ENCODE results near the gene SPO11. TPM values are rescaled to one million over a fixed set of nuclear protein-coding genes. Genes with fewer than 3 reads are reported as not detected.
"Not testable (repeated sequence)": the region's sequence is repeated elsewhere in the genome, so short reads cannot be mapped to it uniquely, and the experiment has no call there.

The SPO11 gene
- total RNA-seq, 2 donors from 2014 or later = 2.6 TPM; not detected in 1

DNA sequence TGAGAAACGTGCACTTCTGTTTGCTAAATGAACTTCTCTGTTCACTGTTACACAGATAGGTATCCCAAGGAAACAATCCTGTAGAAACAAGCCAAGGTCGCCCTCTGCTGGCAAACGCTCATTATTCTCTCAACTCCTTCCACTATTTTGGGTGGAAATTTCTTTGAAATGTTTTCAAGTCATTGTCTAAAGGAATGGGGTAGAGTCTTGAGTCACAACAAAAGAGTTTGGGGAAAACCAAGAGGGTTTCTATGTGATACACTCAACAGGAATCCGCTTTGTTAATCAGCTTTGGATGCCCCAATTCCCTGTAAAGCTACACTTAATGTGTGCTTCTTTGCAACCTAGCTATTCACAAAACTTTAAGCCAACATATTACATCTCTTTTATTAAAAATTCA is 16.9 kb downstream of the SPO11 start:
- H3K9me3 ChIP-seq = no peaks in the 10 kb centered on the region
- TF ChIP-seq, protein P1, sequence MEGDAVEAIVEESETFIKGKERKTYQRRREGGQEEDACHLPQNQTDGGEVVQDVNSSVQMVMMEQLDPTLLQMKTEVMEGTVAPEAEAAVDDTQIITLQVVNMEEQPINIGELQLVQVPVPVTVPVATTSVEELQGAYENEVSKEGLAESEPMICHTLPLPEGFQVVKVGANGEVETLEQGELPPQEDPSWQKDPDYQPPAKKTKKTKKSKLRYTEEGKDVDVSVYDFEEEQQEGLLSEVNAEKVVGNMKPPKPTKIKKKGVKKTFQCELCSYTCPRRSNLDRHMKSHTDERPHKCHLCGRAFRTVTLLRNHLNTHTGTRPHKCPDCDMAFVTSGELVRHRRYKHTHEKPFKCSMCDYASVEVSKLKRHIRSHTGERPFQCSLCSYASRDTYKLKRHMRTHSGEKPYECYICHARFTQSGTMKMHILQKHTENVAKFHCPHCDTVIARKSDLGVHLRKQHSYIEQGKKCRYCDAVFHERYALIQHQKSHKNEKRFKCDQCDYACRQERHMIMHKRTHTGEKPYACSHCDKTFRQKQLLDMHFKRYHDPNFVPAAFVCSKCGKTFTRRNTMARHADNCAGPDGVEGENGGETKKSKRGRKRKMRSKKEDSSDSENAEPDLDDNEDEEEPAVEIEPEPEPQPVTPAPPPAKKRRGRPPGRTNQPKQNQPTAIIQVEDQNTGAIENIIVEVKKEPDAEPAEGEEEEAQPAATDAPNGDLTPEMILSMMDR (IDR thresholded peaks at IDR 0.05) = peak; percentile 23 to 82 (median 72)
- TF ChIP-seq POLR2AphosphoS5 (IDR thresholded peaks at IDR 0.05) (peak; percentile 30), POLR2A (IDR thresholded peaks at IDR 0.05) (no peak)
- no peak overlapping the region for H3K4me3 ChIP-seq
- H3K4me1 ChIP-seq (replicated peaks) = no peaks in the 10 kb centered on the region
- H3K27me3 ChIP-seq (replicated peaks; ENCODE audit: insufficient read depth) = no peaks in the 10 kb centered on the region
- under 1% methylated on average over 4 of the region's 4 CpGs for WGBS
- intact Hi-C loops (cut with DNase I) = loop anchor here (2.0 to 5.0 kb wide), 2 partner anchors 258 to 794 kb away; no protein-coding TSS in a partner anchor
- H3K27ac ChIP-seq = no peak overlapping the region
- no peaks in the 10 kb centered on the region for H3K36me3 ChIP-seq
- peak; percentile 73 for DNase-seq (ENCODE audit: low spot score)

DNA sequence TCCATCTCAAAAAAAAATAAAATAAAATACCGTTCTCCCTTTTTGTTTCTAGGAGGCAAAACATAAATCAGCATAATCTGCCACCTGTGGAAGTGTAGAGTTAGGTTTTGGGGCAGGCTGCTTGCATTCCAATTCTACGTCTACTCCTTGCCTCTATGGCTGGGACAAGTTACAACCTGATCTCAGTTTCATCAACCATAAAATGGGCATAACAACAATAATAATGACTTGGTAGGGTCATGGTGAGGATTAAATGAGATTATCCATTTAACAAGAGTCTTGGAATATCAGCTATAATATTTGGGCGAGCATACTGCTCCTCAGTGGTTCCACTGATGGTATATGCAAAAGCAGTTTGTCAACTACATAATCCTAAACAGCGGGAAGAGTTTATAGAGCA is 17.8 kb downstream of the SPO11 start:
- intact Hi-C loops (cut with DNase I) = loop anchor here (2.0 to 5.0 kb wide), 2 partner anchors 259 to 795 kb away; no protein-coding TSS in a partner anchor
- H3K27ac ChIP-seq = no peak overlapping the region
- no peaks in the 10 kb centered on the region for H3K9me3 ChIP-seq
- no peaks in the 10 kb centered on the region for H3K27me3 ChIP-seq (replicated peaks; ENCODE audit: insufficient read depth)
- no peak for TF ChIP-seq POLR2A (IDR thresholded peaks at IDR 0.05)
- TF ChIP-seq, protein P1 (IDR thresholded peaks at IDR 0.05) = no peak
- TF ChIP-seq POLR2AphosphoS5 (IDR thresholded peaks at IDR 0.05) = no peak
- H3K4me1 ChIP-seq (replicated peaks) = no peaks in the 10 kb centered on the region
- WGBS = 83% methylated on average over 4 of the region's 4 CpGs
- no peak overlapping the region for H3K4me3 ChIP-seq
- DNase-seq (ENCODE audit: low spot score) = no peak
- no peaks in the 10 kb centered on the region for H3K36me3 ChIP-seq

DNA sequence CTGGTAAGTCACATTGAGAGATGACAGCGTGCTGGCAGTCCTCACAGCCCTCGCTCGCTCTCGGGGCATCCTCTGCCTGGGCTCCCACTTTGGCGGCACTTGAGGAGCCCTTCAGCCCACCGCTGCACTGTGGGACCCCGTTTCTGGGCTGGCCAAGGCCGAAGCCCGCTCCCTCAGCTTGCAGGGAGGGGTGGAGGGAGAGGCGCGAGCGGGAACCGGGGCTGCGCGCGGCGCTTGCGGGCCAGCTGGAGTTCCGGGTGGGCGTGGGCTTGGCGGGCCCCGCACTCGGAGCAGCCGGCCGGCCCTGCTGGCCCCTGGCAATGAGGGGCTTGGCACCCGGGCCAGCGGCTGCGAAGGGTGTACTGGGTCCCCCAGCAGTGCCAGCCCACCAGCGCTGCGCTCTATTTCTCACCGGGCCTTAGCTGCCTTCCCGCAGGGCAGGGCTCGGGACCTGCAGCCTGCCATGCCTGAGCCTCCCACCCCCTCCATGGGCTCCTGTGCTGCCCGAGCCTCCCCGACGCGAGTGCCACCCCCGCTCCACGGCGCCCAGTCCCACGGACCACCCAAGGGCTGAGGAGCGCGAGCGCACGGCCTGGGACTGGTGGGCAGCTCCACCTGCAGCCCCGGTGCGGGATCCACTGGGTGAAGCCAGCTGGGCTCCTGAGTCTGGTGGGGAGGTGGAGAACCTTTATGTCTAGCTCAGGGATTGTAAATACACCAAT is 18.8 kb downstream of the SPO11 start:
- WGBS = 72% methylated on average over 33 of the region's 47 CpGs
- H3K27ac ChIP-seq; H3K4me3 ChIP-seq; H3K36me3 ChIP-seq; H3K27me3 ChIP-seq (replicated peaks; ENCODE audit: insufficient read depth); DNase-seq (ENCODE audit: low spot score); H3K9me3 ChIP-seq; H3K4me1 ChIP-seq (replicated peaks): not testable (repeated sequence)
- intact Hi-C loops (cut with DNase I) = loop anchor here (5.0 kb wide), 1 partner anchor 796 kb away; no protein-coding TSS in a partner anchor

DNA sequence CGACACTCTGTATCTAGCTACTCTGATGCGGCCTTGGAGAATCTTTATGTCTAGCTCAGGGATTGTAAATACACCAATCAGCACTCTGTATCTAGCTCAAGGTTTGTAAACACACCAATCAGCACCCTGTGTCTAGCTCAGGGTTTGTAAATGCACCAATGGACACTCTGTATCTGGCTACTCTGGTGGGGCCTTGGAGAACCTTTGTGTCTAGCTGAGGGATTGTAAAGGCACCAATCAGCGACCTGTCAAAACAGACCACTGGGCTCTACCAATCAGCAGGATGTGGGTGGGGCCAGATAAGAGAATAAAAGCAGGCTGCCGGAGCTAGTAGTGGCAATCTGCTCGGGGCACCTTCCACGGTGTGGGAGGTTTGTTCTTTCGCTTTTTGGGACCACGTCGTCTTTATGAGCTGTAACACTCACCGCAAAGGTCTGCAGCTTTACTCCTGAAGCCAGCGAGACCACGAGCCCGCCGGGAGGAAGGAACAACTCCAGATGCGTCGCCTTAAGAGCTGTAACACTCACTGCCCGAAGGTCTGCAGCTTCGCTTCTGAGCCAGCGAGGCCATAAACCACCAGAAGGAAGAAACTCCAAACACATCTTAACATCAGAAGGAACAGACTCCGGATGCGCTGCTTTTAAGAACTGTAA is 19.4 kb downstream of the SPO11 start:
- not testable (repeated sequence) for H3K9me3 ChIP-seq; DNase-seq (ENCODE audit: low spot score); H3K27ac ChIP-seq; H3K4me1 ChIP-seq (replicated peaks); H3K4me3 ChIP-seq; H3K27me3 ChIP-seq (replicated peaks; ENCODE audit: insufficient read depth); H3K36me3 ChIP-seq
- intact Hi-C loops (cut with DNase I) = loop anchor here (5.0 kb wide), 1 partner anchor 797 kb away; no protein-coding TSS in a partner anchor
- WGBS = 85% methylated on average over 21 of the region's 21 CpGs

DNA sequence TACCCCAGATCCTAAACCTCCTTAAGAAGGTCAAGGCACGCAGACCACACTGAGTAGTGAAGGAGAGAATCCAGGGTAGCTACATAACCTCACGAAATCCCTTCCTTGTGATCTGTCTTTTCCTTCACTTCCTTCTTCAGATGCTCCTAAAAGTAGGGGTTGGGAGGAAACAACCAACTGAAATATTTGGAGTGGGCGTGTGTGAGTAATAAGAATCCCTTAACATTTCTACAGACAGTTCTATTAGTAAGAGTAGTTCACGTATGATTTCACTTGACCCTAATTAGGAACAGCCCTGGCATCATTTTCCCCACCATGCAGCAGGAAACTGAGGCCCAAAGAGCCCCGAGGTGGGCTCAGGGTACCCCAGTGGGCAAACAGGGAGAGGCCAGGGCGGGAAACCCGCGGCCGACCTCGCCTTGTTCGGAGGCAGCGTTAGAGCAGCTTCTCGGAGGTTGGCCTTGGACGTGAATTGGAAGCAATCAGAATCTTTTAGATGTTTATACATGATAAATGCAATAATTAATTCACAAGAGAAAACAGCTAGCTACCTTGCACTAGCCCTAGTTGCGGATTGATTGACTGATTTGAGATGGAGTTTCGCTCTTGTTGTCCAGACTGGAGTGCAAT is 20.6 kb downstream of the SPO11 start:
- no peak overlapping the region for H3K27ac ChIP-seq
- no peak overlapping the region for H3K4me3 ChIP-seq
- TF ChIP-seq POLR2AphosphoS5 (IDR thresholded peaks at IDR 0.05) (no peak), POLR2A (IDR thresholded peaks at IDR 0.05) (no peak)
- TF ChIP-seq, protein P1 (IDR thresholded peaks at IDR 0.05) = no peak

DNA sequence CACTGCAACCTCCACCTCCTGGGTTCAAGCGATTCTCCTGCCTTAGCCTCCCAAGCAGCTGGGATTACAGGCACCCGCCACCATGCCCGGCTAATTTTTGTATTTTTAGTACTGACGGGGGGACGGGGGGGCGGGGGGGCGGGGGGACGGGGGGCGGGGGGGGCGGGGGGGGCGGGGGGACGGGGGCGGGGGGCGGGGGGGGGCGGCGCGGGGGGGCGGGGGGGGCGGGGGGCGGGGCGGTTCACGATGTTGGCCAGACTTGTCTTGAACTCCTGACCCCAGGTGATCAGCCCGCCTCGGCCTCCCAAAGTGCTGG is 21.1 kb downstream of the SPO11 start:
- H3K36me3 ChIP-seq; H3K9me3 ChIP-seq; DNase-seq (ENCODE audit: low spot score); H3K4me1 ChIP-seq (replicated peaks); H3K27me3 ChIP-seq (replicated peaks; ENCODE audit: insufficient read depth); intact Hi-C loops (cut with DNase I): not testable (repeated sequence)
- 12% methylated on average over 12 of the region's 24 CpGs for WGBS
- Histone ChIP-seq H3K27ac (peak overlapping the region; percentile 73 to 75), H3K4me3 (peak overlapping the region; percentile 64 to 71)

More for the DNA sequence above, 20.6 kb downstream of the SPO11 start:
- intact Hi-C loops (cut with DNase I) = no loop called here
- H3K27me3 ChIP-seq (replicated peaks; ENCODE audit: insufficient read depth) = no peaks in the 10 kb centered on the region
- H3K9me3 ChIP-seq = no peaks in the 10 kb centered on the region
- 86% methylated on average over 16 of the region's 16 CpGs for WGBS
- no peak for DNase-seq (ENCODE audit: low spot score)
- H3K36me3 ChIP-seq = peaks cover 0 to 7% of the 10 kb centered on the region in 2 donors
- H3K4me1 ChIP-seq (replicated peaks) = no peaks in the 10 kb centered on the region

Measured in prostate gland (tissue), 2 donors.